Fibroblast of mammary gland (primary cell): ENCODE results near the gene PAQR6.
A peak's percentile ranks its signal among the peaks of the same experiment; 100 is the strongest.

Experiments used
- DNase-seq: peaks from one replicate; pipeline ENCODE4 v3.0.0-alpha.2; 2010; ENCODE audit warnings: low read depth
- H3K4me3 ChIP-seq: 2 replicates; pipeline ENCODE4 v1.5.1; 2011; ENCODE audit warnings: low read depth, mild to moderate bottlenecking, low read length, moderate library complexity; ENCODE audit not compliant: control insufficient read depth
- CTCF ChIP-seq: conservative IDR thresholded peaks from 2 replicates; pipeline ENCODE4 v1.5.1; 2011; ENCODE audit warnings: low read depth, low read length, inconsistent platforms; ENCODE audit not compliant: control insufficient read depth, insufficient read depth

Gene PAQR6

GRCh38 chr1:156286061-156286460 is 38.2 kb upstream of the PAQR6 start:
- no peak overlapping the region for H3K4me3 ChIP-seq
- DNase-seq, result no peak
- TF ChIP-seq CTCF, result no peak

- TF ChIP-seq CTCF, result no peak
- DNase-seq, result no peak
- no peak overlapping the region for H3K4me3 ChIP-seq
These were observed 37.6 kb upstream of the PAQR6 start for GRCh38 chr1:156285437-156285836.

GRCh38 chr1:156284757-156285156 is 36.9 kb upstream of the PAQR6 start:
- no peak for TF ChIP-seq CTCF
- DNase-seq, result peak; percentile 62

GRCh38 chr1:156284112-156284511 is 36.3 kb upstream of the PAQR6 start, which contains the start of gene TMEM79:
Gene TMEM79 (plus strand): TSS chr1:156284325. CDS start chr1:156285227, 902 bp downstream.
- TF ChIP-seq CTCF, result no peak
- DNase-seq, result no peak
- H3K4me3 ChIP-seq, result peak within 1 kb of the TSS; percentile 93

More at GRCh38 chr1:156284757-156285156, 36.9 kb upstream of the PAQR6 start:
- H3K4me3 ChIP-seq, result no peak overlapping the region

GRCh38 chr1:156283521-156283920 is 35.7 kb upstream of the PAQR6 start:
- no peak for TF ChIP-seq CTCF
- peak overlapping the region; percentile 93 for H3K4me3 ChIP-seq
- no peak for DNase-seq

- no peak for TF ChIP-seq CTCF
- peak; percentile 99 for DNase-seq
- peak within 1 kb of the TSS; percentile 97 for H3K4me3 ChIP-seq
These were observed 34.8 kb upstream of the PAQR6 start, which contains the start of gene SMG5 for GRCh38 chr1:156282479-156283222. Gene SMG5 (minus strand): TSS chr1:156282825. CDS start chr1:156282680, 145 bp downstream.
